Measurements from ENCODE around the gene DICER1. TPM values are rescaled to one million over a fixed set of nuclear protein-coding genes. Genes with fewer than 3 reads are reported as not detected.
A peak's percentile ranks its signal among the peaks of the same experiment; 100 is the strongest.
"Not testable (repeated sequence)": the region's sequence is repeated elsewhere in the genome, so short reads cannot be mapped to it uniquely, and the experiment has no call there.

The DICER1 gene
- polyA plus RNA-seq, 1 donor (not counting 4 experiments of a cell fraction or from before 2014, with no cell fraction given) = 31.6 TPM

GRCh38 chr14:95140060-95140858 is 17.1 kb downstream of the DICER1 start:
- dilution Hi-C loops (cut with MboI; ENCODE audit: extremely low pct_ligation_motif_present, low sequenced_read_pairs) = no loop called here
- Histone ChIP-seq H2AFZ (ENCODE audit: control insufficient read depth, low read length) (no peak overlapping the region), H3K36me3 (ENCODE audit: control insufficient read depth in 2 of 2, extremely low read depth in 1 of 2, insufficient read depth in 2 of 2, low read length in 2 of 2) (no peaks in the 10 kb centered on the region), H3K79me2 (ENCODE audit: control insufficient read depth, insufficient read depth, low read length) (peaks cover 81% of the 10 kb centered on the region), H3K4me3 (ENCODE audit: control insufficient read depth in 2 of 3, extremely low read depth in 1 of 3, insufficient read depth in 2 of 3, low read depth in 1 of 3, low read length in 3 of 3) (no peak overlapping the region), H3K4me2 (ENCODE audit: control insufficient read depth, extremely low read depth, insufficient read depth, low read depth, low read length) (no peak overlapping the region), H3K9me1 (ENCODE audit: control insufficient read depth, extremely low read depth, insufficient read depth, low read length) (no peaks in the 10 kb centered on the region), H3K27me3 (ENCODE audit: control insufficient read depth, extremely low read depth, insufficient read depth, low read length) (no peaks in the 10 kb centered on the region), H4K20me1 (ENCODE audit: control insufficient read depth, extremely low read depth, insufficient read depth, low read length) (no peaks in the 10 kb centered on the region), H3K4me1 (ENCODE audit: control insufficient read depth, extremely low read depth, insufficient read depth, low read length) (peaks cover 11% of the 10 kb centered on the region), H3K27ac (ENCODE audit: control insufficient read depth, insufficient read depth, low read length) (peak overlapping the region; percentile 19), H3K9ac (ENCODE audit: control insufficient read depth, extremely low read depth, insufficient read depth, low read length) (no peak overlapping the region), H3K9me3 (ENCODE audit: control insufficient read depth, low read depth, low read length) (no peaks in the 10 kb centered on the region)
- FAIRE-seq (no peak), DNase-seq (ENCODE audit: low read depth, low spot score) (no peak)
- TF ChIP-seq EZH2 (IDR thresholded peaks at IDR 0.05; ENCODE audit: low read length) (no peak), CTCF (optimal IDR thresholded peaks at IDR 0.05 in 1 of 3, IDR thresholded peaks at IDR 0.05 in 1 of 3, conservative IDR thresholded peaks at IDR 0.05 in 1 of 3; ENCODE audit: extremely low read depth in 1 of 3, insufficient read depth in 2 of 3, low read length in 3 of 3) (no peak)

- Histone ChIP-seq H3K27me3 (ENCODE audit: control insufficient read depth, extremely low read depth, insufficient read depth, low read length) (no peaks in the 10 kb centered on the region), H3K4me3 (ENCODE audit: control insufficient read depth in 2 of 3, extremely low read depth in 1 of 3, insufficient read depth in 2 of 3, low read depth in 1 of 3, low read length in 3 of 3) (no peak overlapping the region), H3K36me3 (ENCODE audit: control insufficient read depth in 2 of 2, extremely low read depth in 1 of 2, insufficient read depth in 2 of 2, low read length in 2 of 2) (no peaks in the 10 kb centered on the region), H3K9me3 (ENCODE audit: control insufficient read depth, low read depth, low read length) (no peaks in the 10 kb centered on the region), H3K4me2 (ENCODE audit: control insufficient read depth, extremely low read depth, insufficient read depth, low read depth, low read length) (no peak overlapping the region), H3K9ac (ENCODE audit: control insufficient read depth, extremely low read depth, insufficient read depth, low read length) (no peak overlapping the region), H3K27ac (ENCODE audit: control insufficient read depth, insufficient read depth, low read length) (no peak overlapping the region), H3K9me1 (ENCODE audit: control insufficient read depth, extremely low read depth, insufficient read depth, low read length) (no peaks in the 10 kb centered on the region), H3K4me1 (ENCODE audit: control insufficient read depth, extremely low read depth, insufficient read depth, low read length) (peaks cover 11% of the 10 kb centered on the region), H2AFZ (ENCODE audit: control insufficient read depth, low read length) (no peak overlapping the region), H3K79me2 (ENCODE audit: control insufficient read depth, insufficient read depth, low read length) (peaks cover 79% of the 10 kb centered on the region), H4K20me1 (ENCODE audit: control insufficient read depth, extremely low read depth, insufficient read depth, low read length) (no peaks in the 10 kb centered on the region)
- DNase-seq (ENCODE audit: low read depth, low spot score) (no peak), FAIRE-seq (no peak)
- TF ChIP-seq EZH2 (IDR thresholded peaks at IDR 0.05; ENCODE audit: low read length) (no peak), CTCF (optimal IDR thresholded peaks at IDR 0.05 in 1 of 3, IDR thresholded peaks at IDR 0.05 in 1 of 3, conservative IDR thresholded peaks at IDR 0.05 in 1 of 3; ENCODE audit: extremely low read depth in 1 of 3, insufficient read depth in 2 of 3, low read length in 3 of 3) (no peak)
- dilution Hi-C loops (cut with MboI; ENCODE audit: extremely low pct_ligation_motif_present, low sequenced_read_pairs) = no loop called here
Observed at GRCh38 chr14:95138876-95139275, 18.5 kb downstream of the DICER1 start.

- H3K9me1 ChIP-seq (ENCODE audit: control insufficient read depth, extremely low read depth, insufficient read depth, low read length); H3K27me3 ChIP-seq (ENCODE audit: control insufficient read depth, extremely low read depth, insufficient read depth, low read length); H3K9me3 ChIP-seq (ENCODE audit: control insufficient read depth, low read depth, low read length); H4K20me1 ChIP-seq (ENCODE audit: control insufficient read depth, extremely low read depth, insufficient read depth, low read length); DNase-seq (ENCODE audit: low read depth, low spot score); FAIRE-seq; H3K36me3 ChIP-seq (ENCODE audit: control insufficient read depth in 2 of 2, extremely low read depth in 1 of 2, insufficient read depth in 2 of 2, low read length in 2 of 2); dilution Hi-C loops (cut with MboI; ENCODE audit: extremely low pct_ligation_motif_present, low sequenced_read_pairs); H3K9ac ChIP-seq (ENCODE audit: control insufficient read depth, extremely low read depth, insufficient read depth, low read length); H3K4me2 ChIP-seq (ENCODE audit: control insufficient read depth, extremely low read depth, insufficient read depth, low read depth, low read length); H2AFZ ChIP-seq (ENCODE audit: control insufficient read depth, low read length); H3K4me3 ChIP-seq (ENCODE audit: control insufficient read depth in 2 of 3, extremely low read depth in 1 of 3, insufficient read depth in 2 of 3, low read depth in 1 of 3, low read length in 3 of 3); H3K27ac ChIP-seq (ENCODE audit: control insufficient read depth, insufficient read depth, low read length): not testable (repeated sequence)
- Histone ChIP-seq H3K79me2 (ENCODE audit: control insufficient read depth, insufficient read depth, low read length) (peaks cover 74% of the 10 kb centered on the region), H3K4me1 (ENCODE audit: control insufficient read depth, extremely low read depth, insufficient read depth, low read length) (peaks cover 11% of the 10 kb centered on the region)
Observed at GRCh38 chr14:95138455-95138854, 18.9 kb downstream of the DICER1 start.
